Upper lobe of right lung (tissue), 1 donor: ENCODE measurements around the gene NKPD1. TPM values are rescaled to one million over a fixed set of nuclear protein-coding genes. Genes with fewer than 3 reads are reported as not detected.

Experiments
- ATAC-seq: fragments of 200-7000 bp; cut with Tn5 transposase; one replicate; pipeline ENCODE4 v1.9.1; 2020; ENCODE audit warnings: mild to moderate bottlenecking, moderate library complexity
- DNase-seq: peaks from one replicate; pipeline ENCODE4 v3.0.0-alpha.2; 2020
- H3K27ac ChIP-seq: fragments of 200-600 bp; one replicate; pipeline ENCODE4 v1.8.0; 2022
- H3K27me3 ChIP-seq: fragments of 200-600 bp; one replicate; pipeline ENCODE4 v1.8.0; 2022; ENCODE audit warnings: mild to moderate bottlenecking
- H3K36me3 ChIP-seq: fragments of 200-600 bp; one replicate; pipeline ENCODE4 v1.8.0; 2022
- H3K4me1 ChIP-seq: fragments of 200-600 bp; one replicate; pipeline ENCODE4 v1.8.0; 2022
- H3K4me3 ChIP-seq: fragments of 200-600 bp; one replicate; pipeline ENCODE4 v1.8.0; 2022; ENCODE audit warnings: mild to moderate bottlenecking
- H3K9me3 ChIP-seq: fragments of 200-600 bp; one replicate; pipeline ENCODE4 v1.8.0; 2022
- intact Hi-C: fragments of 100-400 bp; cut with DNase I; formaldehyde crosslinking; loops from one replicate; pipeline ENCODE4 v1.11.0; 2022
- total RNA-seq: library from RNA; stranded (reverse); fragmentation: NEBNext Ultra II Directional; extraction: Animal tissue kit (Norgen Biotek cat#: 25700); gene quantifications from one replicate; pipeline ENCODE4 v1.2.1, GENCODE V29; 2021
- TF ChIP-seq, protein P1 (sequence below): fragments of 200-600 bp; IDR thresholded peaks from one replicate; pipeline ENCODE4 v1.8.0; 2022; ENCODE audit warnings: antibody characterized with exemption
- donor health status: DM: no; HTN: yes; CAD: no; lungs with severe emphysema.

The NKPD1 gene
- total RNA-seq, 1 donor from 2014 or later = not detected

DNA sequence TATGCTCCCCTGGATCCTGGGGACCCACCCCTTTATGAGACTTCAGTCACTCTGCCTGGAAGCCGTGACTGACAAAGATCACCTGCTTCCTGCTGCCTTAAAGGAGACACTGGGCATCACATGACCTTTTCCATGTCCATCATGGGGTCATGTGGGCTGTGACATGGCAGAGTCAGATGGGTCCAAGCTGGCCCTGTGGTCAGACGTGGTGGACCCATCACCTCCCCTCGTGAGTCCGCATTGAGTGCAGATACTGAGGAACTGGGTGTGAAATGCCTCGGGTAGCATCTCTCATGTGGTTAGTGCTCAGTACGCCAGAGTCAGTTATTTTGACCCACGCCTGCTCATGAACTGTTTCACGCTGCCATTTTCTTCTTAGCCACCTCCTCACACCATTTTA, 27.1 kb downstream of the NKPD1 start:
- TF ChIP-seq, protein P1, sequence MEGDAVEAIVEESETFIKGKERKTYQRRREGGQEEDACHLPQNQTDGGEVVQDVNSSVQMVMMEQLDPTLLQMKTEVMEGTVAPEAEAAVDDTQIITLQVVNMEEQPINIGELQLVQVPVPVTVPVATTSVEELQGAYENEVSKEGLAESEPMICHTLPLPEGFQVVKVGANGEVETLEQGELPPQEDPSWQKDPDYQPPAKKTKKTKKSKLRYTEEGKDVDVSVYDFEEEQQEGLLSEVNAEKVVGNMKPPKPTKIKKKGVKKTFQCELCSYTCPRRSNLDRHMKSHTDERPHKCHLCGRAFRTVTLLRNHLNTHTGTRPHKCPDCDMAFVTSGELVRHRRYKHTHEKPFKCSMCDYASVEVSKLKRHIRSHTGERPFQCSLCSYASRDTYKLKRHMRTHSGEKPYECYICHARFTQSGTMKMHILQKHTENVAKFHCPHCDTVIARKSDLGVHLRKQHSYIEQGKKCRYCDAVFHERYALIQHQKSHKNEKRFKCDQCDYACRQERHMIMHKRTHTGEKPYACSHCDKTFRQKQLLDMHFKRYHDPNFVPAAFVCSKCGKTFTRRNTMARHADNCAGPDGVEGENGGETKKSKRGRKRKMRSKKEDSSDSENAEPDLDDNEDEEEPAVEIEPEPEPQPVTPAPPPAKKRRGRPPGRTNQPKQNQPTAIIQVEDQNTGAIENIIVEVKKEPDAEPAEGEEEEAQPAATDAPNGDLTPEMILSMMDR = no peak
- no peak overlapping the region for H3K4me3 ChIP-seq
- ATAC-seq (no peak), DNase-seq (no peak)
- intact Hi-C loops = no loop called here
- H3K27me3 ChIP-seq = no peaks in the 10 kb centered on the region
- no peak overlapping the region for H3K27ac ChIP-seq
- H3K36me3 ChIP-seq = no peaks in the 10 kb centered on the region
- no peaks in the 10 kb centered on the region for H3K4me1 ChIP-seq
- H3K9me3 ChIP-seq = no peaks in the 10 kb centered on the region

DNA sequence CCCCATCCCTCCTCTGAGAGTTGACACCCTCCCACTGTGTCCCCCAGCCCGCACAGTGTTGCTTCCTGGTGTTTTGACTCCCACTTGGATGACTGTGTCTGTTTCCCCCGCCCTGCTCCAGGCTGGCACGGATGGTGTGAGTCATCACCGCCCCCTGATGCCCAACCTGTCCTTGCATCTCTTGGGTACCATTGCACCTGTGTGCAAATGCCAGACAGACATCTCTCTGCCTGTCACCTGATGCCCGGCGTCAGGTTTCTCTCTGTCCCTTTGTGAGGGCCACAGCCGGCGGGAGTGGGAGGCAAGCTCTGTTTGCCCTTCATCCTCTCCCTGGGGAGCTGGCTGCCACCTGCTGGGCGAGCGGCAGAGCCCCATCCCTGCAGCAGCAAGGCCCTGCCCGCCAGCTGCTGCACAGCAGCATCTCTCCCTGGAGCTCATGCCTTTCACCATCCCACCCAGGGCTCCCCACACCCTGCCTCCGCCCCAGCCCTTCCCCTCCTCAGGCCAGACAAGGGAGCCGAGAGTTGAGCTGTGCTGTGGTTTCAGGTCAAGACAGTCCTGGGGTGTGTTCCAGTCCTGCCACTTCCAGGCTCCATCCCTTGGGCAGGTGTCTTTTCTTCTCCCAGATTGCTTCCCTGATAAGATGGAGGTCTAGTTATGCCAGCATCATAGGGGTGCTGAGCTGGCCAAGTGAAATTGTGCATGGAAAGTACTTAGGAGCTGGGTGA, 29.7 kb downstream of the NKPD1 start:
- H3K27me3 ChIP-seq = no peaks in the 10 kb centered on the region
- no peaks in the 10 kb centered on the region for H3K36me3 ChIP-seq
- no peak for DNase-seq
- H3K4me1 ChIP-seq = peaks cover under 1% of the 10 kb centered on the region
- H3K9me3 ChIP-seq = no peaks in the 10 kb centered on the region
- TF ChIP-seq, protein P1 = no peak
- intact Hi-C loops = no loop called here
- H3K27ac ChIP-seq = no peak overlapping the region
- no peak overlapping the region for H3K4me3 ChIP-seq
- peak; percentile 20 for ATAC-seq

DNA sequence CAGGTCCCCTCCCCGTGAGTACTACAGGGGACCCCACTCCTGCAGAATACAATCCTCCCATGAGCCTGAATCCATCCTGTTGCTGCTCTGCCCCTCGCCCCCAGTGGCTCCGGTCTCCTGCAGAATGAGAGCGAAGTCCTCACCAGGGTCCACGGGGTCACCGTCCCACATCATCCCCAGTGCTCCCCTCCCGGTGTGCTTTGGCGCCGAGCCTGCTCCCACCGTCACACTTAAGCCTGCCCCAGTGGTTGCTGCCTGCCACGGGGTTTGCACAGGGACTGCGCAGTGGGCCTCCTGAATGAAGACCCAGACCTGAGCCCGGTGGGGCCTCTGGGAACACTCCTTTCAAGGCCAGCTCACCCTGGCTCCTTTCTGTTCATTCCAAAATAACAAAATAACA, 30.5 kb downstream of the NKPD1 start:
- no peak overlapping the region for H3K4me3 ChIP-seq
- H3K27me3 ChIP-seq = no peaks in the 10 kb centered on the region
- peaks cover 3% of the 10 kb centered on the region for H3K4me1 ChIP-seq
- ATAC-seq (no peak), DNase-seq (no peak)
- no peaks in the 10 kb centered on the region for H3K9me3 ChIP-seq
- intact Hi-C loops = no loop called here
- no peaks in the 10 kb centered on the region for H3K36me3 ChIP-seq
- TF ChIP-seq, protein P1 = no peak
- H3K27ac ChIP-seq = no peak overlapping the region

DNA sequence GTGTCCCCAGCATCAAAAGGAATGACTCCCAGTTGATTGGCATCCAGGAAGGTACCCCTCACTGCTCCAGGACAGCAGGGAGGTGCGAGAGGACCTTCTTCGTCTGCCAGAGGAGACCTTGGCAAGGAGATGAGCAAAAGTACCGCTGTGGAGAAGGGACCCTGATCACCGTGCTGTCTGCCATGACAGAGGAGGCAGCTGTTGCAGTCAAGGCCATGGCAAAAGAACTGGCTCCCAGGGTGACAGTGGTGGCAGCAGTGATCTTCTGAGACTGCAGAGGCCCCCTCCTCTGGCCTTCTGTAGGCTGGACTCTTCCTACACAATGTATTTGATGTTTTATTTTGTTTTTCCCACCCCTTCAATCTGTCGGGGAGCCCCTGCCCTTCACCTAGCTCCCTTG, 32.0 kb downstream of the NKPD1 start:
- H3K4me1 ChIP-seq = peaks cover 3% of the 10 kb centered on the region
- no peak overlapping the region for H3K4me3 ChIP-seq
- no peak for ATAC-seq
- no peaks in the 10 kb centered on the region for H3K36me3 ChIP-seq
- H3K27me3 ChIP-seq = no peaks in the 10 kb centered on the region
- intact Hi-C loops = no loop called here
- TF ChIP-seq, protein P1 = no peak
- DNase-seq = no peak
- H3K27ac ChIP-seq = no peak overlapping the region
- no peaks in the 10 kb centered on the region for H3K9me3 ChIP-seq

DNA sequence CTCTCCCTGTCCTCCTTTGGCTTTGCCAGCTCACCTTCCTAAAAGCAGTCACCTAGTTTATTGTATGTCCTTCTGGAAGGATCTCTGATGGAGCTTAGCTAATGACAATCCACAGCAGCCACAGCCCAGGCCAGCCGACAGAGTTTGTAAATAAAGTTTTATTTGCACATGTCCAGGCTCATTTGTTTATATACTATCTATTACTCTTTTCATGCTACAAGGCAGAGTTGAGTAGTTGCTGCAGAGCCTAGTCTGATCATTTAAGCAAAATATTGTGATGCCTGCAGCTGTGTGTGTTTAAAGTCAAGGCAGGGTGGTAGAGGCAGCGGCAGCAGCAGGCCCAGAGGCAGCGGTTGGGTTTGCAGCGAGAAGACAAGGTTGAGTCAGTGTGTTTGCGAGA, 32.6 kb downstream of the NKPD1 start:
- no peak overlapping the region for H3K27ac ChIP-seq
- no peaks in the 10 kb centered on the region for H3K36me3 ChIP-seq
- no peaks in the 10 kb centered on the region for H3K9me3 ChIP-seq
- intact Hi-C loops = no loop called here
- no peaks in the 10 kb centered on the region for H3K27me3 ChIP-seq
- H3K4me1 ChIP-seq = peaks cover 3% of the 10 kb centered on the region
- no peak overlapping the region for H3K4me3 ChIP-seq
- no peak for ATAC-seq
- TF ChIP-seq, protein P1 = no peak
- DNase-seq = no peak

DNA sequence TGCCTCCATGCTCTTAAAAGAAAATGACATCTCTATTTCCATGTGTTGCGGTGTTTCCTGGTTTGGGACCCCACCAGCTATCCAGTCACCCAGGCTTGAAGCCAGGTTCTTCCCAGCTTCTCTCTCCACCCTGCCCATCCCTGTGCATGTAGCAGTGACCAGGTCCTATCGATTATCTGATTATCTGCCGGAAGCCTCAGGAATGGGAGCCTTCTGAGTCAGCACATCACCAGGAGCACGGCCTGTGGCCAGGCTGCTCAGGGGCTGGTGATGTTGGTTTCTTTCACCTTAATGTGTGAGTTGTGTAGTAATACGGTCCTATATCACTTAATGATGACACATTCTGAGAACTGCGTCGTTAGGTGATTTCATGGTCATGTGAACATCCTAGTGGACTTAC, 34.1 kb downstream of the NKPD1 start:
- Histone ChIP-seq H3K27ac (no peak overlapping the region), H3K4me3 (no peak overlapping the region), H3K4me1 (peaks cover 3% of the 10 kb centered on the region), H3K36me3 (no peaks in the 10 kb centered on the region), H3K27me3 (no peaks in the 10 kb centered on the region), H3K9me3 (no peaks in the 10 kb centered on the region)
- no peak for DNase-seq
- ATAC-seq = no peak
- TF ChIP-seq, protein P1 = no peak
- intact Hi-C loops = no loop called here
